HG02938 (cell line): ENCODE data around the gene C2CD5.
"Not testable (repeated sequence)": the region's sequence is repeated elsewhere in the genome, so short reads cannot be mapped to it uniquely, and the experiment has no call there.

Experiments used
- ATAC-seq: cut with Tn5 transposase; IDR thresholded peaks from one replicate; pipeline ENCODE4 v1.9.1; 2021; ENCODE audit warnings: mild to moderate bottlenecking, moderate library complexity; ENCODE audit not compliant: unreplicated experiment

Gene C2CD5, protein sequence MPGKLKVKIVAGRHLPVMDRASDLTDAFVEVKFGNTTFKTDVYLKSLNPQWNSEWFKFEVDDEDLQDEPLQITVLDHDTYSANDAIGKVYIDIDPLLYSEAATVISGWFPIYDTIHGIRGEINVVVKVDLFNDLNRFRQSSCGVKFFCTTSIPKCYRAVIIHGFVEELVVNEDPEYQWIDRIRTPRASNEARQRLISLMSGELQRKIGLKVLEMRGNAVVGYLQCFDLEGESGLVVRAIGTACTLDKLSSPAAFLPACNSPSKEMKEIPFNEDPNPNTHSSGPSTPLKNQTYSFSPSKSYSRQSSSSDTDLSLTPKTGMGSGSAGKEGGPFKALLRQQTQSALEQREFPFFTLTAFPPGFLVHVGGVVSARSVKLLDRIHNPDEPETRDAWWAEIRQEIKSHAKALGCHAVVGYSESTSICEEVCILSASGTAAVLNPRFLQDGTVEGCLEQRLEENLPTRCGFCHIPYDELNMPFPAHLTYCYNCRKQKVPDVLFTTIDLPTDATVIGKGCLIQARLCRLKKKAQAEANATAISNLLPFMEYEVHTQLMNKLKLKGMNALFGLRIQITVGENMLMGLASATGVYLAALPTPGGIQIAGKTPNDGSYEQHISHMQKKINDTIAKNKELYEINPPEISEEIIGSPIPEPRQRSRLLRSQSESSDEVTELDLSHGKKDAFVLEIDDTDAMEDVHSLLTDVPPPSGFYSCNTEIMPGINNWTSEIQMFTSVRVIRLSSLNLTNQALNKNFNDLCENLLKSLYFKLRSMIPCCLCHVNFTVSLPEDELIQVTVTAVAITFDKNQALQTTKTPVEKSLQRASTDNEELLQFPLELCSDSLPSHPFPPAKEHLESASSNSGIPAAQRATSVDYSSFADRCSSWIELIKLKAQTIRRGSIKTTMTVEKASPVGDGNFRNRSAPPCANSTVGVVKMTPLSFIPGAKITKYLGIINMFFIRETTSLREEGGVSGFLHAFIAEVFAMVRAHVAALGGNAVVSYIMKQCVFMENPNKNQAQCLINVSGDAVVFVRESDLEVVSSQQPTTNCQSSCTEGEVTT

DNA sequence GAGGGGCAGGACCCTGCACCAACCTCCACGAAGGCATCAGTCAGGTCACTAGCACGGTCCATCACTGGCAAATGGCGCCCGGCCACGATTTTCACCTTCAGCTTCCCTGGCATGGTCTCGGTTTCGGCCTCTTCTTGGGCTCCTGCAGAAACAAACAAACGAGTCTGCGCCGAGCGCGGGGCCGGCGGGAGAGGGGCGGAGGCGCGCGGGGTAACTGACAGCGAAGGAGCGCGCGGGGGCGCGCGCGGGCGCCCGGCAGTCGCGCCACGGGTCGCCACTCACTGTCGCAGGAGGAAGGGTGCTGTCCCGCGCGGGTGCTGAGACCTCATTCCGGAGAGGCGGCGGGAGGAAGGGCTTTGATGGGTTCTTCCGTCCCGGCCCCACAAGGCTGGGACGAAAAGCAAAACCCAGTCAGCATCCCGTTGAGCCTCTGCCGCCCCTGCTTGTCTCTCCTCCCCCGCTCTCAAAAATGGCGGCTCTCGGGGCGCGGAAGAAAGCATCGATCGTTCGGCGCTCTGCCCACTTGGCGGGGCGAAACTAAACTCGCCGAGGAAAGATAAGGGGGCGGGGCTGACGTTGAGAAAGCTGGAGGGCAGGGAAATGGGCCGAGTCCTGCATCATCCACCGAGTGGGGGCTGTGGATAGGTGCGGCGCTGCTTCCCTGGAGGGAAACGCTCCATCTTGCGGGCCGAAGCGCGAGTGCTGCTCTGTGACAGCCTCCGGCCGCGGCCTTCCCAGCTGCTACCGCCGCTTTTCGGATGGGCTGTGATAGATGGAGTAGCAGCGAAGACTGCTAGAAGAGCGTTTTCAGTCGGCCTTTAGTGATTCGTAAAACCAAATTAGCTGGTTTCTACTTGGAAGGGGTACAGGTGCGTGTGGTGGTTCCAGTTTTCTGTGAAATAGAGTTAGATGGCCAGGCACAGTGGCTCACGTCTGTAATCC lies at the start of gene C2CD5:
Gene C2CD5, minus strand, starts transcription at position 505 of the 942 bp plus-strand sequence. Its CDS starts 392 bp downstream, at position 113.
- ATAC-seq, result peak; percentile 83

DNA sequence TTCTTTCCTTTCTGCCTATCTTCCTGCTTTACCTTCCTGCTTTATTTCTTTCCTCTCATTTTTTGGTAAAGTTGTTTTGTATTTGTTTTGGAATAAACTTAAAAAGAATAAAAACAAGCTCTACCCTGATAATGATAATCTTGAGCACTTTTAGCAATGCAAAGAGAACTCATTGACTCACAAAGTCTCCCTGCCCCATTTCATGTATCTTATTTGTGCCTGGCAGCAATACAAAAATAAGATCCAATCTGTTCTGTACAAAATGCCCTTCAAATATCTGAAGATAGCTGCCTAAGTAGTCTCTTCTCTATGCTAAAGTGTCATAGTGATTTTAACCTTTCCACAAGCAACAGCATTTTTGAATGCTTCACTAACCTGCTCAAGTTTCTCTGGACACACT lies 49.5 kb upstream of the C2CD5 start:
- no peak for ATAC-seq

DNA sequence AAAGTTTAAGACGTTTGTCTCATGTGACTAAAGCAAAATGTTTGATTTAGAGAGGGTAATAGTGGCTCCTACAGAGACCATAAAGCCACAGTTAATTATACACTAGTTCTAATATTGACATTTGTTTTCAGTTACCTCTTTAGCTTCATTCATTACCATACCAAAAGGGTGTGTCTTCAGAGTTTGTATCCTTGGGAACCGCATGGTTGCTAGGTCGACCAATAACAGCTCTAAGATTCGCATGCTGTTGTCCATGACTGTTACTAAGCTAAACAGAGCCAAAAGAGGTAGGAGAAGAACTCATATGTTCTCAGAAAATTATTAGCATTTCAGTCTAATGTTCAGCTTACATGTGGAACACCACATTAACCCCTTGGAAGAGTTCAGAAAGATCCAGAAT lies 44.5 kb upstream of the C2CD5 start:
- ATAC-seq, result no peak

DNA sequence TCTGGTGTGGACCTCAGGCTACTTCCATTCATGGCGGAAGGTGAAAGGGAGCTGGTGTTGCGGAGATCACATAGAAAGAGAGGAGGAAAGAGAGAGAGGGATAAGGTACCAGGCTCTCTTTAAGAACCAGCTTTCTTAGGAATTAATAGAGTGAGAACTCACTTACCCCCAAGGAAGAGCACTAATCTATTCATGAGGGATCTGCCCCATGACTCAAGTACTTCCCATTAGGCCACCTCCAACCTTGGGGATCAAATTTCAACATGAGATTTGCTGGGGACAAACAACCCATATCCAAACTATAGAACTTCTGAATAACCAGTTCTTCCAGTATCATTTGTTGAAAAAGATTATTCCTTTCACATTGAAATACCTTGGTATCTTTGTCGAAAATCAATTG lies 34.0 kb upstream of the C2CD5 start:
- ATAC-seq, result no peak

DNA sequence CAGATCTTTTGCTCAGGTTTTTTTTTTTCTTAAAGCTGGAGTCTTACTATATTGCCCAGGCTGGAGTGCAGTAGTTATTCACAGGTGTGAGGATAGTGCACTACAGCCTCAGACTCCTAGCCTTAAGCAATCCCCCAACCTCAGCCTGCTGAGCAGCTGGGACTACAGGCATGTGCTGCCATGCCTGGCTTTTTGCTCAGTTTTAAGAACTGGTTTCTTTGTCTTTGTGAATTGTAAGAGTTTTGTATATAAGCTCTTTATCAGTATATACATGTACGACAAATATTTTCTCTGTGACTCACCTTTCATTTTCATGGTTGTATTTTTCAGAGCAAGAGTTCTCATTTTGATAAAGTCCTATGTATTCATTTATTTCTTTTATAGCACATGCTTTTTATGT lies 33.3 kb upstream of the C2CD5 start:
- no peak for ATAC-seq

DNA sequence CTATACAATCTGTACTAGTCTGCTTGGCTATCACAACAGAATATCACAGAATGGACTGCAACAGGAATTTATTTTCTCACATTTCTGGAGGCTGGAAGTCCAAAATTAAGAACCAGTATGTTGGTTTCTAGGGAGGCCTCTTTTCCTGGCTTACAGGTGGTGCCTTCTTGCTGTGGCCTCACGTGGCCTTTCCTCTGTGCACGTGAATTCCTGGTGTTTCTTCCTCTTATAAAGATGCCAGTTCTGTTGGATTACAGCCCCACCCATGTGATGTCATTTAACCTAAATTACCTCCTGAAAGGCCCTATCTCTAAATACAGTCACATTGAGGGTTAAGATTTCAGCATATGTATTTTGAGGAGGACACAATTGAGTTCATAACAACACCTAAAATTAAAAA lies 32.1 kb upstream of the C2CD5 start:
- ATAC-seq, result no peak

DNA sequence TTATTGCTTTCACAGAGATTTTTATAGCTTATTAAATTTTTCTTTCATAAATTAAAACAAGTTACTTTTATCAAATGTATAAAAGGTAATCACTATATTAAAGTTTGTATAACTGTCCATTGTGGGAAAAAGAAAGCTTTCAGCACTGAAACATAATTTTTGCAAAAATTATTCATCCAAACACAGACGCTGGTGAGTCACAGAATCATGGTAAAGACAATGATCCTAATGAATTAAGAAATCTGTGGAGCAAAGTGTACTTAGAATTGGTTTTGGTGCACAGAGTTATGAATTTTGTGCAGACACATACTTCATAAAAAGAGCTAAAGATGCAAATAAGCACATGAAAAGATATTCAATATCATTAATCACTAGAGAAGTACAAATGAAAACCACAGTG lies 31.7 kb upstream of the C2CD5 start:
- no peak for ATAC-seq

DNA sequence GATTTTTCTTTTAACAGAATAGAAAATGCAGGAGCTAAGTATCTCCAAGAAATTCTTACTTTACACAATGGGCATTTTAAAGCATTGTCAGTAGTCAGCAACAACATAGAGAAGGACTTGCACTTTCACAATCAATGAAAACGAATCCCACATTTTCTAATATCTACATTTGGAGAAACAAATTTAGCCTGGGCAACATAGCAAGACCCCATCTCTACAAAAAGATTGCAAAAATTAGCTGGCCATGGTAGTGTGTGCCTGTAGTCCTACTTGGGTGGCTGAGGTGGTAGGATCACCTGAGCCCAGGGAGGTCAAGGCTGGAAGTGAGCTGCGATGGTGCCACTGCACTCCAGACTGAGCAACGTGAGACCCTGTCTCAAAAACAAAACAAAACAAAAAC lies 30.6 kb upstream of the C2CD5 start:
- ATAC-seq, result no peak

DNA sequence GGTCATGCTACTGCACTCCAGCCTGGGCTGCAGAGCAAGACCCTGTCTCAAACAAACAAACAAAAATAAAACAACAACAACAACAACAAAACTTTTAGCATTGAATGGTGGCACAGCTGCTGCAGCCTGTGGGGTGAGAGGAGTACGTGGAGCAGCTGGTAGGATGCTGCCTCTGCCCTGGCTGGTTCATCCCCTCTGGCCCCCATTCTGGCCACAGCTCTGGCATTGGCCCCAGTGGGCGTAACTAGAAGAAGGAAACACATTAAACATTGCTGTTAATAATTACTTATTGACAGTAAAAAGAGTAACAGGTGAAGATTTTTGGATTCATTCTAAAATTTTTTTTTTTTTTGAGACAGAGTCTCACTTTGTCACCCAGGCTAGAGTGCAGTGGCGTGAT lies 28.8 kb upstream of the C2CD5 start:
- no peak for ATAC-seq

DNA sequence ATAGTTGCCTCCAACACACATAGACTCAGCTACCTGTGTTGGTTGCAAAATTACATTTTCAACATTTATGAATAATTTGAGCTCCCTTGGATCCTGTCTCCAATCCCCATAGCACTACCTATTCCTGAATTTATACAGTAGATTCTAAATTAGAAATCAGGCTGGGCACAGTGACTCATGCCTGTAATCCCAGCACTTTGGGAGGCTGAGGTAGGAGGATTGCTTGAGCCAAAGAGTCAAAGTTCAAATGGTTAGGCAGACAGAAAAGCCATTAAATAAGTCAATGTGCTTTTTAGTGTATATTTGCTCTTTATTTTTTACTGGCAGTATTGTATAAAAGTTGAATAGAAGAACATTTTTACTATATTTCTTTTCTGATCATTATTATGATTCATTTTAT lies 24.9 kb upstream of the C2CD5 start:
- no peak for ATAC-seq

DNA sequence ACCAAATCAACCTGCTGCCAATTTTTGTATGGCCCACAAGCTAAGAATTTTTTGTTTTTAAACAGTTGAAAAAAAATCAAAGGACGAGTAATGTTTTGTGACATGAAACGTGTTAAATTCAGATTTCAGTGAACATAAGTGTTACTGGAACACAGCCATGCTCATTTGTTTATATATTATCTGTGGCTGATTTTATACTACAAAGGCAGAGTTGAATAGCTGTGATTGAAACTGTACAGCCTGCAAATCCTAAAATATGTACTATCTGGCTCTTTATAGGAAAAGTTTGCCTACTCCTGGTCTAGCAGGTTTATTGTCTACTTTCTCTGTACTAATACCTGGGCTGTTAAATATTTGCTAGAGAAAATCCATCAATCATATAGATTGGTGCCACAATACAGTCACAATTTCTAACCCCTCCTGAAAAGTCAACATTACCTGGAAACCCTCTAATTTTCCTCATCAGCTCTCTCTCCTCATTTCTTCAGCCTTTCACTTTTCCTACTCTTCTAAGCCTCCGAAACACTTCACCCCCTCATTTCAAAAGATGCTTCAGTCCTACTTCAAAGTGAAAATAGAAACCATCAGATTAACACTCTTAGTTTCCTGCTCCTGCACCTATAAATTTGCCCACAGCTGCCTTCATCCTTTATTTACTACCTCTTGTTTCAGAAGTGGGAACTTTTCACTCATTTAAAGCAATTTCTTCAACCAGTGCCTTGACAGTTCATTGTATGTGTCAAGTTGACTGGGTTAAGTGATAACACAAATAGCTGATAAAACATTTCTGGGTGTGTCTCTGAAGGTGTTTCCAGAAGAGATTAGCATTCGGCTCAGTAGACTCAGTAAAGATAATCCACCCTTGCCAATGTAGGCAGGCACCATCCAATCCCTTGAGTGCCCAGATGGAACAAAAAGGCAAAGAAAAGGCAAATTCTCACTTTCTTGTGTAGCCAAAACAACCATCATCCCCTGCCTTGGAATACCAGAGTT lies 18.0 kb upstream of the C2CD5 start:
- ATAC-seq, result no peak

DNA sequence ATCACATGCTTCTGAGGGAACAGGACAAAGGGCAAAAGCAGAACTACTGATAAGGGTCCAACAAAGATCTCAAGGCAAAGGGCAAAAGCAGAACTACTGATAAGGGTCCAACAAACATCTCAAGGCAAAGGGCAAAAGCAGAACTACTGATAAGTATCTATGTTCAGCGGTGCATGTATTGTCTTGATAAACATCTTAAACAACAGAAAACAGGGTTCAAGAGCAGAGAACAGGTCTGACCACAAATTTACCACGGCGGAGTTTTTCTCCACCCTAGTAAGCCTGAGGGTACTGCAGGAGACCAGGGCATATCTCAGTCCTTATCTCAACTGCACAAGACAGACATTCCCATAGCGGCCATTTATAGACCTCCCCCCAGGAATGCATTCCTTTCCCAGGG lies 10.4 kb upstream of the C2CD5 start:
- not testable (repeated sequence) for ATAC-seq

DNA sequence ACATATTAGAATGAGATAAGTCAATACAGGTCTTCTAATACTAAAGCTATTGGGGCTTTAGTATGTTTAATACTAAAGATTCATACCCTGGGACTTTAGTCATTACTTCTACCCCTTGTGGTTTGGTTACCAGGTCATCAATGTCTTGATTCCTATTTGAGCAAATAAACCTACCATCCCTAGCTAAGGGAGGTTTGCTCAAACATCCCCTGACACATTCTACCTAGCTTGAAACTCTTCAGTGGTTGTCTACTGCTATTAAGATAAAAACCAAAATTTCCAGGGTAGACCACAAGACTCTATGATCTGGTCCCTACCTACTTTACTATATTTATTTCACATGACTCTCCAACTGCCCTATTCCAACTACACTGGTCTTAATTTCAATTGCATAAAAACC lies 7.3 kb upstream of the C2CD5 start:
- ATAC-seq, result peak; percentile 51

DNA sequence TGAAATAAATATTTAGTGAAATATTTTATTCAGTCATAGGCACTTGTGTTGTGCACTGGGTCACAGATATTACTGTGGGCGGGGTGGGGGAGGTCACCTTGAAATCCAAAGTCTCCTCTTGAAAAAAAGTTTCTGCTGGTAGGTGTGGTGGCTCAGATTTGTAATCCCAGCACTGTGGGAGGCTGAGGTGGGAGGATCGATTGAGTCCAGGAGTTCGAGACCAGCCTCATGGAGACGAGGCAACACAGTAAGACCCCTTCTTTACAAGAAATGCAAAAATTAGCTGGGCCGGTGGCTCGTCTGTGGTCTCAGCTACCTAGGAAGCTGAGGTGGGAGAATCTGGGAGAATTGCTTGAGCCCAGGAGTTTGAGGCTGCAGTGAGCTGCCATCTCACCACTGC lies 913 bp upstream of the C2CD5 start:
- no peak for ATAC-seq

DNA sequence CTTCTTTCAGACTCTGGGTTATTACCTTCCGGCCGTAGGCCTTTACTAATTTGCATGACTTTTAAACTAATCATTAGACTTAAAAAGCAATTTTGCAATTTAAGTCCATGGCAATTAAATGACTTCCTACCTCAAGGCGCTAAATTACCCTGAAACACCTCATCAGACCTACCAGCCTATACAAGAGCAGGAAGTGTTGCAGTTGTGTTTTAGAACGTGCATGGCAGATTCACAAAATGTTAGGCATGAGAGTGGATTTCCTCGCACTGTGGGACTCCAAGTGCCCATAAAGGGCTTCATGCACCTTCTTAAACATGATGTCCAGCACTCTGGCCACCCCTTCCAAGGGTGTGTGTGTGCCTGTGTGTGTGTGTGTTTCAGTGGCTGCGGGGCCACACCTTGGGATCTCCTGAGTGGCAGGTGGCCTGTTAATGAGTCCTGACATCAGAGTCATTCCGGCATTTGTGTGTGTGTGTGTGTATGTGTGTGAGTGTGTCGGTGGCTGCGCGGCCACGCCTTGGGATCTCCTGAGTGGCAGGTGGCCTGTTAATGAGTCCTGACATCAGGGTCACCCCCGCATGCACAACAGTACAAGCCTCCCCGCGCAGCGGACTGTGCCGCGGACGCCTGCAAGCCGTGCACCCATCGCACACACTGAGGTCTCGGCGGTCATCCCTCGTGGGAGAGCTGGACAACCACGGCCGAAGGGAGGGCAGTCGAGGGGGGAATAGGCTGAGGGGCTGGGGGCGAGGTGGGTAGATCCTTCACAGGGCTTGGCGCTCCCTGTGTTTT lies 900 bp downstream of the C2CD5 start:
- ATAC-seq, result peak; percentile 51

DNA sequence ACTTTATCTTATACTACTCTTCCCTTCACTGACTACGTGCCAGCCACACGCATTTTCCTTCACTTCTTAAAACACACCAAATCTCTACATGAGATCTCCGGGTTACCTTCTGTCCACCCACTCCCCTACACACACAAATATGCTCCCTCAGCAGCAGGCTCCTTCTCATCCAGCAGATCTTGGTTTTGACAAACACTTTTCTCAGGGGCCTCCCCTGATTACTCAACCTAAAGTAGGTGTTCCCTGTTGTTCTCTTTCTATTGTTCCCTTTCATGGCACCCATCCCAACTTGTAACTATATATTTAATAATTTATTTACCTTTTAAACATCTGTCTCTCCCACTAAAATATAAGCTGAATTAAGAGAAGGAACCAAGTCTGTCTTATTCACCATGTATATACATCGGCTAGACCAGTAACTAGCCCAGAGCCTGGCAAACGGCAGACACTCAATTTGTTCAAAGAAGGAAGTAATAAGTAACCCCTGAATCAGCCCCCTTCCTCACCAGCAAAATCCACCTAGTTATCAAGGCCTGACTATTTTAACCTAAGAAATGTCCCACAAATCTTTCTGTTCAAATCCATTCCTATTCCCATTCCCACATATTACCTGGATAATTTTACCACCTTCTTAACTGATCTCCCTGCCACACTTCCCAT lies 2.7 kb downstream of the C2CD5 start:
- no peak for ATAC-seq

DNA sequence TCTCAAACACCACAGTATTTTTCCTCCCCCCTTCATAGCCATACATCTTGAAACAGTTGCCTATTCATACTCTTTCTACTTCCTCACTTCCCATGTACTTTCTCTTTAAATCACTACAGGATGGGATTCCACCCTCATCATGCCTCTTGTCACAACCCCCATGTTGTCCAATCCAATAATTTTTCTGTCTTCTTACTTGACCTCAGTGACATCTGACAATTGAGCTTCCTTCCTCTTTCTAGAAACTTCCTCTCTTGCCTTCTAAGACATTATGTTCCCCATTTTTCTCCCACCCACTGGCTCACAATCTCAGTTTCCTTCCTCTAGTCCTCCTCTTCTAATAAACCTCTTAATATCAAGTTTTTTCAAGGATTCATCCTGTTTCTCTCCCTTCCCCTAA lies 5.3 kb downstream of the C2CD5 start:
- no peak for ATAC-seq

DNA sequence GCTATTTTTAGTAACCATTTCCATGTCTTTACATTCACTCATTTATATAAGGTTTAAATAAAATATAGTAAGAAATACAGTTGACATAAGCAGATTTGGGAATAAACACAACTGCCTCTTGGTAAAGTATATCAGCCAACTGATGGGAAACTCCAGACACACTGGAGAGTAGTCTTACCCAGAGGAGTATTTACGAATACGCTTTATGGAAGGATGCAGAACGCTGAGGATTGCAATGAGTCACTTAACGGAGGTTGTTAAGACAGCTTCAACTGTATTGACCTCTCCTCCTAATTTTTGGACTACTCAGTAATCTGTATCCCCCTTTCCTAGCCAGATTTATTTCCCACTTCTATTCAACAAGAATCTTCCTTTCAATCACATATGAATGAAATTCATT lies 6.0 kb downstream of the C2CD5 start:
- ATAC-seq, result no peak
